OCI-LY3 (cell line): Measurements from ENCODE around the gene TRIM41.
A peak's percentile ranks its signal among the peaks of the same experiment; 100 is the strongest.
"Not testable (repeated sequence)": the region's sequence is repeated elsewhere in the genome, so short reads cannot be mapped to it uniquely, and the experiment has no call there.

Experiments
- H2AFZ ChIP-seq: fragments of 200-600, 300-600 bp; shearing (Covaris generic); 2 replicates; pipeline ENCODE4 v1.6.0; 2014; ENCODE audit warnings: antibody characterized with exemption, low read depth, low read length
- H3K27ac ChIP-seq: fragments of 200-600, 300-600 bp; sonication (generic); 2 replicates; pipeline ENCODE4 v1.5.1; 2014; ENCODE audit warnings: mild to moderate bottlenecking, low read length, moderate library complexity, mixed read lengths
- H3K27me3 ChIP-seq: fragments of 200-600, 300-600 bp; sonication (generic); 2 replicates; pipeline ENCODE4 v1.6.1; 2014; ENCODE audit warnings: low read depth, low read length, mixed read lengths
- H3K36me3 ChIP-seq: fragments of 200-600, 300-600 bp; sonication (generic); replicated peaks from 2 replicates; pipeline ENCODE3; 2014; ENCODE audit warnings: low read depth, low read length, mixed read lengths
- H3K4me1 ChIP-seq: fragments of 300-600, 200-600 bp; sonication (generic); 2 replicates; pipeline ENCODE4 v1.6.1; 2014; ENCODE audit warnings: low read length, mixed read lengths
- H3K4me2 ChIP-seq: fragments of 200-600, 300-600 bp; sonication (generic); 2 replicates; pipeline ENCODE4 v1.6.1; 2014; ENCODE audit warnings: low read length, mixed read lengths
- H3K4me3 ChIP-seq: fragments of 300-600, 200-600 bp; sonication (generic); 2 replicates; pipeline ENCODE4 v1.5.1; 2014; ENCODE audit warnings: antibody characterized with exemption, mild to moderate bottlenecking, low read length, moderate library complexity
- H3K79me2 ChIP-seq: fragments of 300-600, 200-600 bp; shearing (Covaris generic); 2 replicates; pipeline ENCODE4 v1.6.1; 2014; ENCODE audit warnings: mild to moderate bottlenecking, low read length, mixed read lengths
- H3K9ac ChIP-seq: fragments of 300-600, 200-600 bp; shearing (Covaris generic); 2 replicates; pipeline ENCODE4 v1.6.0; 2014; ENCODE audit warnings: mild to moderate bottlenecking, low read length, moderate library complexity
- H3K9me3 ChIP-seq: fragments of 200-600, 300-600 bp; shearing (Covaris generic); 2 replicates; pipeline ENCODE4 v1.6.1; 2014; ENCODE audit warnings: low read length, mixed read lengths; ENCODE audit not compliant: insufficient read depth
- H4K20me1 ChIP-seq: fragments of 200-600, 300-600 bp; sonication (generic); 2 replicates; pipeline ENCODE4 v1.6.1; 2016; ENCODE audit warnings: low read length, mixed read lengths; ENCODE audit not compliant: insufficient read depth
- EZH2phosphoT487 ChIP-seq: fragments of 200-600 bp; shearing (Covaris generic); IDR thresholded peaks from 2 replicates; pipeline ENCODE4 v1.6.1; 2018; ENCODE audit warnings: antibody characterized with exemption, mixed run types, low read depth
- TF ChIP-seq, protein P1 (sequence below): fragments of 200-600, 300-600 bp; sonication (generic); IDR thresholded peaks from 2 replicates; pipeline ENCODE4 v1.5.1; 2014; ENCODE audit warnings: antibody characterized with exemption, low read length, low read depth

TRIM41 gene

GRCh38 chr5:181223058-181223728 is at the start of gene TRIM41:
TSS of gene TRIM41 (plus strand) at chr5:181223281. CDS start at chr5:181224000, 719 bp downstream.
- H3K27me3 ChIP-seq = no peaks in the 10 kb centered on the region
- no peaks in the 10 kb centered on the region for H3K9me3 ChIP-seq
- H3K4me2 ChIP-seq = peak within 1 kb of the TSS; percentile 94
- H3K27ac ChIP-seq = peak within 1 kb of the TSS; percentile 94
- no peaks in the 10 kb centered on the region for H4K20me1 ChIP-seq
- H3K9ac ChIP-seq = peak within 1 kb of the TSS; percentile 87
- H3K4me3 ChIP-seq = peak within 1 kb of the TSS; percentile 87
- peak within 1 kb of the TSS; percentile 55; the same call in 1 of the 2 replicates for H2AFZ ChIP-seq
- H3K36me3 ChIP-seq = peaks cover 9% of the 10 kb centered on the region
- TF ChIP-seq EZH2phosphoT487 = no peak
- TF ChIP-seq, protein P1, sequence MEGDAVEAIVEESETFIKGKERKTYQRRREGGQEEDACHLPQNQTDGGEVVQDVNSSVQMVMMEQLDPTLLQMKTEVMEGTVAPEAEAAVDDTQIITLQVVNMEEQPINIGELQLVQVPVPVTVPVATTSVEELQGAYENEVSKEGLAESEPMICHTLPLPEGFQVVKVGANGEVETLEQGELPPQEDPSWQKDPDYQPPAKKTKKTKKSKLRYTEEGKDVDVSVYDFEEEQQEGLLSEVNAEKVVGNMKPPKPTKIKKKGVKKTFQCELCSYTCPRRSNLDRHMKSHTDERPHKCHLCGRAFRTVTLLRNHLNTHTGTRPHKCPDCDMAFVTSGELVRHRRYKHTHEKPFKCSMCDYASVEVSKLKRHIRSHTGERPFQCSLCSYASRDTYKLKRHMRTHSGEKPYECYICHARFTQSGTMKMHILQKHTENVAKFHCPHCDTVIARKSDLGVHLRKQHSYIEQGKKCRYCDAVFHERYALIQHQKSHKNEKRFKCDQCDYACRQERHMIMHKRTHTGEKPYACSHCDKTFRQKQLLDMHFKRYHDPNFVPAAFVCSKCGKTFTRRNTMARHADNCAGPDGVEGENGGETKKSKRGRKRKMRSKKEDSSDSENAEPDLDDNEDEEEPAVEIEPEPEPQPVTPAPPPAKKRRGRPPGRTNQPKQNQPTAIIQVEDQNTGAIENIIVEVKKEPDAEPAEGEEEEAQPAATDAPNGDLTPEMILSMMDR = no peak; the same call in 1 of the 2 replicates
- peaks cover 15% of the 10 kb centered on the region for H3K4me1 ChIP-seq
- H3K79me2 ChIP-seq = peaks cover 26% of the 10 kb centered on the region

DNA sequence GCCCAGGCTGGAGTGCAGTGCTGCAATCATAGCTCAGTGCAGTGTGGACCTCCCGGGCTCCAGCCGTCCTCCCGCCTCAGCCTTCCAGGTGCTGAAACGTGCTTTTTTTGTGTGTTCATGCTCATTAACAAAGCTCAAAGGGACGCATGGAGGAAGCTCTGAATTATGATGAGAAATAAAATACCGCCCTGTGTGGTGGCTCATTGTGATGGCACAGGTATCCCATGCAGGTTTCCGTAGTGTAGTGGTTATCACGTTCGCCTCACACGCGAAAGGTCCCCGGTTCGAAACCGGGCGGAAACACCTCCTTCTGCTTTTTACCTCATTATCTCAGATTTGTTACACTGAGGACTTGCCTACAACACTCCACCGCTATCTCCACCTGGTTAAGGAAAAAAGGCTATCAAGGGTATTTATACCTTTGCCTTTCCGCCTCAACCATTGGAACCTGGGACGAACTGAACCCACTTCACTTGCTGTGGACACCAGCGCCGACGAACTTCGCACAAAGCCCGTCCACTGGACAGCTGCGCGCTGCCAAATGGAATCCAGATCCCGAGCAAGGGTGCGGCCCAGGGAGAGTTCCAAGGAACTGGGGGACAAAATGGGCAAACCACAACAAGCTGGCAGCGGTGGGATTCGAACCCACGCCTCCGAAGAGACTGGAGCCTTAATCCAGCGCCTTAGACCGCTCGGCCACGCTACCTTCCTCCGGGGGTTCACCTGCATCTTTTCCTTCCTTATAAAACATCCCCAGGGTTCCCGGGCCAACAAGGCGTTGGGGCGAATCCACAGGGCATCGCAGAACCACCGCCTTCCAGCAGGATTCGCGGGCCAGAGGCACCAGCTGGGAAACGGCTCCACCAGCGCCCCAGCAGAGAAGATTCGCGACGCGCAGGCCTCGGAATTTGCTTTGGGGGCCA is 49.4 kb upstream of the TRIM41 start:
- Histone ChIP-seq H3K9me3 (no peaks in the 10 kb centered on the region), H3K4me3 (peak overlapping the region; percentile 92), H3K9ac (peak overlapping the region; percentile 62), H3K4me2 (peak overlapping the region; percentile 97), H3K27ac (peak overlapping the region; percentile 76), H3K79me2 (no peaks in the 10 kb centered on the region), H2AFZ (peak overlapping the region; percentile 93), H3K4me1 (peaks cover 11% of the 10 kb centered on the region; the same call in 1 of the 2 replicates), H3K36me3 (no peaks in the 10 kb centered on the region), H3K27me3 (no peaks in the 10 kb centered on the region), H4K20me1 (no peaks in the 10 kb centered on the region)
- TF ChIP-seq, protein P1 = no peak; the same call in 1 of the 2 replicates
- no peak for TF ChIP-seq EZH2phosphoT487

- no peak for TF ChIP-seq EZH2phosphoT487
- TF ChIP-seq, protein P1 = no peak
- H3K79me2 ChIP-seq = no peaks in the 10 kb centered on the region
- H3K4me1 ChIP-seq = peaks cover 5% of the 10 kb centered on the region; the same call in 1 of the 2 replicates
- no peaks in the 10 kb centered on the region for H3K9me3 ChIP-seq
- H3K4me2 ChIP-seq = no peak overlapping the region
- H3K9ac ChIP-seq = no peak overlapping the region
- no peak overlapping the region for H3K4me3 ChIP-seq
- H3K27me3 ChIP-seq = no peaks in the 10 kb centered on the region
- no peaks in the 10 kb centered on the region for H3K36me3 ChIP-seq
- no peak overlapping the region for H3K27ac ChIP-seq
- no peaks in the 10 kb centered on the region for H4K20me1 ChIP-seq
- no peak overlapping the region for H2AFZ ChIP-seq
These were observed 46.7 kb upstream of the TRIM41 start for GRCh38 chr5:181176254-181176952.

DNA sequence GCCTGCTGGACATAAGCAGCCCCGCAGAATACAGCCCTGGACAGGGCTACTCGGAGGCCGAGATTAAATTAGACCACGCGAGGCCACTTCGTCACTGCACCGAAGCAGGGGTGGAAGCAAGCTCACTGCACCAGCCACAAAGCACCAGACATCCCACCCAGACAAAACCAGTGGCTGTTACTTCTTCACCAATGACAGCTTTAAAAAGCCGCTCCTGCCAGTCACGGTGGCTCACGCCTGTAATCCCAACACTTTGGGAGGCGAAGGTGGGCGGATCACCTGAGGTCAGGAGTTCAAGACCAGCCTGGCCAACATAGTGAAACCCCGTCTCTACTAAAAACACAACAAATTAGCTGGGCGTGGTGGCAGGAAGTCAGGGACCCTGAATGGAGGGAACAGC is 45.5 kb upstream of the TRIM41 start:
- H3K27me3 ChIP-seq, H3K79me2 ChIP-seq, H4K20me1 ChIP-seq, H3K4me3 ChIP-seq, H3K36me3 ChIP-seq, H3K27ac ChIP-seq, H3K9me3 ChIP-seq, H2AFZ ChIP-seq, H3K9ac ChIP-seq, H3K4me2 ChIP-seq: not testable (repeated sequence)
- peaks cover 10% of the 10 kb centered on the region for H3K4me1 ChIP-seq
